G401 (cell line): ENCODE results near the gene CTRB1. TPM values are rescaled to one million over a fixed set of nuclear protein-coding genes. Genes with fewer than 3 reads are reported as not detected.

Experiments used
- DNase-seq: peaks from one replicate; pipeline ENCODE4 v3.0.0-alpha.2; 2015; ENCODE audit warnings: low spot score
- in situ Hi-C: cut with HindIII; loops from 2 replicates; pipeline ENCODE4 v1.10.0; 2016; ENCODE audit warnings: low sequenced_read_pairs, mixed read lengths
- total RNA-seq: library from RNA; depleted of rRNA; stranded (reverse); fragments of >200 nt; shearing (Covaris generic); gene quantifications from 2 replicates; pipeline ENCODE4 v1.2.3, GENCODE V29; 2014

Gene CTRB1
- total RNA-seq, 1 experiment from 2014 or later: not detected

GRCh38 chr16:75250089-75250808, 31.5 kb downstream of the CTRB1 start:
- in situ Hi-C loops: no loop called here
- no peak for DNase-seq

GRCh38 chr16:75250809-75251279, 32.1 kb downstream of the CTRB1 start:
- DNase-seq: no peak

GRCh38 chr16:75251280-75252048, 32.7 kb downstream of the CTRB1 start, which contains the start of gene BCAR1:
TSS of gene BCAR1 (minus strand) at chr16:75251624. CDS start at chr16:75251482, 142 bp downstream.
- in situ Hi-C loops: no loop called here
- DNase-seq: peak; percentile 75

More at GRCh38 chr16:75250809-75251279, 32.1 kb downstream of the CTRB1 start:
- in situ Hi-C loops: no loop called here

GRCh38 chr16:75252049-75252864, 33.5 kb downstream of the CTRB1 start:
- DNase-seq: no peak
- in situ Hi-C loops: no loop called here

- in situ Hi-C loops: no loop called here
- peak; percentile 60 for DNase-seq
Measured at GRCh38 chr16:75252946-75253911, 34.4 kb downstream of the CTRB1 start.

GRCh38 chr16:75254359-75254837, 35.6 kb downstream of the CTRB1 start:
- DNase-seq: peak; percentile 78
- in situ Hi-C loops: no loop called here

GRCh38 chr16:75256059-75256571, 37.3 kb downstream of the CTRB1 start:
- DNase-seq: no peak
- in situ Hi-C loops: no loop called here

- in situ Hi-C loops: no loop called here
- no peak for DNase-seq
Measured at GRCh38 chr16:75256696-75257343, 38.0 kb downstream of the CTRB1 start.

- DNase-seq: no peak
- in situ Hi-C loops: no loop called here
Measured at GRCh38 chr16:75257886-75258806, 39.4 kb downstream of the CTRB1 start.

GRCh38 chr16:75258807-75259141, 40.0 kb downstream of the CTRB1 start:
- no peak for DNase-seq
- in situ Hi-C loops: no loop called here

GRCh38 chr16:75260851-75261589, 42.2 kb downstream of the CTRB1 start:
- DNase-seq: no peak
- in situ Hi-C loops: no loop called here

- DNase-seq: no peak
- in situ Hi-C loops: no loop called here
Measured at GRCh38 chr16:75261590-75262078, 42.8 kb downstream of the CTRB1 start.

- DNase-seq: no peak
Measured at GRCh38 chr16:75262104-75262799, 43.5 kb downstream of the CTRB1 start.

GRCh38 chr16:75262800-75263127, 44.0 kb downstream of the CTRB1 start:
- in situ Hi-C loops: no loop called here
- no peak for DNase-seq

More at GRCh38 chr16:75262104-75262799, 43.5 kb downstream of the CTRB1 start:
- in situ Hi-C loops: no loop called here

- no peak for DNase-seq
- in situ Hi-C loops: no loop called here
Measured at GRCh38 chr16:75263291-75263962, 44.6 kb downstream of the CTRB1 start.
